ENCODE data around the gene PDE11A.

PDE11A gene

DNA sequence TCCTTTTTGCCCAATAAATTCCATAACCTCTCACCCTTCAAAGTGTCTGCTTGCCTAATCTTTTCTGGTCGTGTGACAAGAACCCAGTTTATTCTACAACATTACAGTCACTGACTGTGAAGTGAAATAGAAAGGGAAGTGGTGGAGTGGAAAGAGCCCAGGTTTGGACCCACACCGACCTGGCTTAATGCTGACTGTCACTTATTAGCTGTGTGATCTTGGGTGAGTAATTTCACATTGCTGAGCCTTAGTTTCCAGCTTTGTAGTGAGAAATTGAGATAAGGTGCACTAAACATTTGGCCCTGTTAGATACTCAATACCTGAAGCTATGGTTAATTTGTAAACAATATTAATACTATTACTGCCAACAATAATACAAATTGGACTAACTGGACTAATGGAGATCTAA lies 388.9 kb downstream of the PDE11A start:
- no peak for DNase-seq

DNA sequence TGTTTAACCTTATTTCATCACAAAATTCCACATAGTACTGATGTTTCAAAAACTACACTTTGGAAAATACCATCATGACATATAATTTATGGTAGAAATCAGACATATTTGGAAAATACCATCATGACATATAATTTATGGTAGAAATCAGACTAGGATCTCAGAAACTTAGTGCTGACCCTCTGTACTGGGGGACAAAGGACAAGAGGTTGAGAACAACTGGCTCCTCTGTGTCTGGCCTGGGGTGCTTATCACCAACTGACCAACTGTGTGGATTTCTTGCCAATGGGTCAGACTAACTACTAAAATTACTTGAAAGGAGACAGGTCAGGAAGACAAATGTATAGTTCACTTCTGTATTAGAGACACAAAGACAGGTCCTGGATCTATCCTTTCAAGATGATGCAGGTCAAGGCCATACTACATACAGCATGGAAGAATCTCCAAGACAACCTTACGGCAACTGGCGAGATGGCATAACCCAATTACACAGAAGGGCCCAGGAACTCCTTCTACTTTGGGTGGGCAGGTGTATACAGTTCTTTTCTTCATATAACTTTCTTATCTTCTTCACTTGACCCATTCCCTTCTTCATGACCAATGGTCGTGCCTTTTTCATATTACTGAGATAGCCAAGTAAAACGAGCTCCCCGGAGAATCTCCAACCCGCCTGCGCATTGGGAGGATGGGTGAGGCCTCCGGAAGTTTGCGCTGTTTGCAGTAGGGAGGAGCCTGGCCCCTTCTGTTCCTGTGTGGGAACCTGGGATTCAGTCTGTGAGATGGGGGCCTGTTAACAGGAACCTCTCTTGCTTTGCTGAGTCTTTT lies 389.5 kb downstream of the PDE11A start:
- no peak for DNase-seq

DNA sequence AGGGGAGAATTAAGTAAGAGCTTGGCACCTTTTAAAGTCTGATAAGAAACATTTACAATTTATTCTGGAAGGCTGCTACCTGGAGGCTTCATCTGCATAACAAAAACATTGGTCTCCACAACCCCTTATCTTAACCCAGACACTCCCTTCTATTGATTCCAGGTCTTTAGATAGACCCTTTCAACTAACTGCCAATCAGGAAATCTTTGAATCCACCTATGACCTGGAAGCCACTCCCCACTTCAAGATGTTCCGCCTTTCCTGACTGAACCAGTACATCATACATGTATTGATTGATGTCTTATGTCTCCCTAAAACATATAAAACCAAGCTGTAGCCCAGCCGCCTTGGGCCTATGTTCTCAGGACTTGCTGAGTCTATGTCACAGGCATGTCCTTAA lies 390.6 kb downstream of the PDE11A start:
- DNase-seq: no peak

DNA sequence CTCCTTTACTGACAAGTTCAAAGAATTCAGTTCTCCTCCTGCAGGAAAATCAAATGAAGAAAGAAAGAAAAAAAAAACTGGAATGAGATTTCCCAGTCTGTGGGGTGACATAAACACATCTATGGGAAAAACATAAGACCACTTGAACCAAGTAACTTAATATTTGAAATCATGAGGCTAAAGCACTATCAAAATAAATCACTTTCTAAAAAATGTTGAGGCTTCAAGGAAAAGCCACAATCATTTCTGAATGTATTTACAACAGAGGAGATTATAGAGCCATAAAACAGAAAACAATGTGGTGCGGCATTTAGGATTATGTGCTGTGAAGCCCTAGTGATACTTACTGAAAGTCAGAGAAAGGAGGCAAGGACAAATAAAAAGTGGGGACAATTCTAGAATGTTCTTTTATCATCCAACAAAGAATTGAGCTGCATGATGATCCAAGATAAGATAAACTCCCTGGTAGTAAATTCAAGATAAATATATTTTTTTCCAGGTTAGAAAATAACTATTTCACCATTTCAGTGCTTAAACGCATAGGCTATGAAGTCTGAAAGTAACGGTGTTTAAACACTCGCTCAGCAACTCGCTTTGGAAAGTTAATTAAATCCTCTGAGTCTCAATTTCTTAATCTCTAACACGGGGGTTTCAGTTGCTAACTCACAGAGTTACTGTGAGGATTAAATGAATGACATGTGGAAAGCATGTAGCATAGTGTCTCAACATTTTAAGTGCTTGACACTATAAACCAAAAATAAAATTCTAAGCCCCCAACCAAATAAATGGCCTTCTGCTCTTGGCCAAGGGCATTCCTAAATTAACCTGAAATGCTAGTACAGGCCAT lies 391.5 kb downstream of the PDE11A start:
- DNase-seq: no peak

DNA sequence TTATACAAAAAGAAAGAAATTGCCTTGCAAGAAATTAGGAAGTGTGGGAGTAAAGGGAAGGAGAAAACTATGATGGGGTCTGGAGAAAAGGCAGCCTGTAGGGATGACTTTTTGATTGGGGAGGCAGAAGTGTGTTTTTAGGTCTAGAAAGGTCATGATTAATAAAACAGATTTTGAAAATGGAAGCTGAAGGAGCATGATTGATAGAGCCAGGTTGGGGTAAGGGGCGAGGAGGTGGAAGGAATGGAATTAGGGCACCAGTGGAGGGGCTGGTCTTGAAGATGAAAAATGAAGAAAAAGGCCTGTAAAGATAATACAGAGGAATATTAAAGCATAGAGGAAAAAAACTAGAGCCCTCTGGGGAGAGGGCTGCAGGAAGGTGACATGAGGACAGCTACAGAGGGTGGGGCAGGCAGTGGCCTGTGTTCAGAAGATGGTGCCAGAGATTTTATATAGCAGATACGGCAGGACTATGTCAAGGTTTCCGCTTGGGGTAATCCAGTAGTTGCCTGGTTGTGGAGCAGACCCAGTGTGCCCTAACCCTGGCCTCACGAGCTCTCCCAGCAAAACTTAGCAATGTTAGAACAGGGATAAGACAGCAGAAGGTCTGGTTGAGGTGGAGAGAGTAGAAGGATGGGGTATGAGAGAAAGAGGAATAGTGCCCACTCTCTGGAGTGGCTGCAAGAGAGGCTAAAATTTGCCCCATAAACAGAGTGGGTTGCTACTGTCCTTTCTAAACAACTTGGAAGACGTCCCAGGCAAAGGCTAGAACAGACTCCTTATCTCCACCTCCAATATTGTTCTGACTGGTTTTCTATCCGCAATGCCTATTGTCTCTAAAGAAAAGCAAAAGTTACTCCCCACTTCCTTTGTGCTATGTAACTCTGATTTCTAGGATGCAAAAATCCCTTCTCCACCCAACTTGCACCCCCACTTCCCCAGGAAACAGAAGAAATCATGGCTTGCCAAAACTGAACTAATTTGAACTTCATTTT lies 392.7 kb downstream of the PDE11A start:
- DNase-seq: no peak

DNA sequence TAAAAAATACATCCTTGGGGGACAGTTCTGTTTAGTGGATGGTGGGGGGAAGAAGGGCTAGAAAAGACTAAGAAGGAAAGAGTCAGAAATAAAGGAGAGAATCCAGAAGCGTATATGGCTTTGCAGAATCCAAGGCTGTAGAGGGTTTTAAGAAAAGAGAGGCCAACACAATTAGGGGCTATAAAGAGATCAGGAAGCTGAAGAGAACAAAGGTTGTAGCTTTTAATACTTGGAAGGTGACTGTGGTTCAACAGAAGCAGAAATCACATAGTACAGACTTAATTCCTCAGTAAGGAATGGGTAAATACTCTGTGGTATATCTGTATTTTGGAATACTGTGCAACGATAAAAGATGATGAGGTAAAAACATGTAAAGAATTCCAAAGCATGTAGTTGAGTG lies 393.6 kb downstream of the PDE11A start:
- DNase-seq: no peak

DNA sequence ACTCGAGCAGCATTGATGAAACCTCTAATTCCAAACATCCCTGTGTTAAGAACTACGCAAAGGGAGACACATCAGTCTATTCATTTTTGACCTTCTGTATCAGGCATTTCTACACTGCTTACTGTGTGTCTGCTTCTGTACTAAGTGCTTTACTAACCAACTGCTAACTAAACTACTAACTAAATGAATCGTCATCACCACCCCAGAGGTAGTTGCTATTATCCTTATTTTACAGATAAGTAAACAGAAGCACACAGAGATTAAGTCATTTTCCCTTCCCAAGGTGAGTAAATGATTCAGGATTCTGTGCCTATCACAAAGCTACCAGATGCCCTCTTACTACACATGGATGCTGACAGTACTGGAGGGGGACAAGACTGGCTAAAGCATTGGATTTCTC lies 395.9 kb downstream of the PDE11A start:
- no peak for DNase-seq

DNA sequence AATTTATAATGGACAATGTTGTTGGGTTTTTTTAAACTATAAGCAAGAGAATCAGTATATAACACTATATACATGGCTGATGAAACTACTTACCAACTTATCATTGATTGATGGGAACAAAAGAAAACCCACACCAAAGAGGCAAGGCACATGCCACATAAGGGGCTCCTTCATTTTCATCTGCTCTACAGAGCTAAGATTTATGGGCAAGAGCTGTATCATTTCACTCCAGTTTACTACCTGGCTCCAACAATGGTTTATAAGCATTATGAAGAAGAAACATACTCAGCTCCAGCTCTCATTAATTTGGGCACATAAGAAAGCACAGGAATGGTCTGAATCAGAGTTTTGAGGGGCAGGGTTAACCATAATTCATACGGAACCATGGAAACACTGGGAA lies 396.8 kb downstream of the PDE11A start:
- DNase-seq: no peak

DNA sequence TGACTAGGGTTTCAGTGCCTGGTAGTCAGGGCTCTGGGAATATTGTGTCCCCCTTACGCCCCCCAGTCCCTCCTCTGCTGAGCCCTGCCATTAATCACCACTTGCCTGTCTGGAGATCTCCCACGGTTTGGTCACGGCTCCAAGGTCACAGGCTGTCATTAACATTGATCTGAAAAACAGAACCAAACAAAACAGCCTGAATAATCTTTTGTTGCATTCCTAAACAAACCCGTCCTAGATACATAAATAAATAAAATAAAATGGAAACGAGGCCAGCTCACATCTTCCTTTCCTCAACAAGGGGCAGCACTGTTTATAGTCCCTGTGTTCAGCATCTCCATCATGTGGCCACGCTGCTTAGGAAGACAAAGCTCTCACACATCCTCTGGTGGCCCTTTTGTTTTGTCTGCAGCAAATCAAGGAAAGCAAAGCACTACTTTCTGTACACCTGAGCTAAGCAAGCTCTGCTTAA lies 397.2 kb downstream of the PDE11A start:
- no peak for DNase-seq

DNA sequence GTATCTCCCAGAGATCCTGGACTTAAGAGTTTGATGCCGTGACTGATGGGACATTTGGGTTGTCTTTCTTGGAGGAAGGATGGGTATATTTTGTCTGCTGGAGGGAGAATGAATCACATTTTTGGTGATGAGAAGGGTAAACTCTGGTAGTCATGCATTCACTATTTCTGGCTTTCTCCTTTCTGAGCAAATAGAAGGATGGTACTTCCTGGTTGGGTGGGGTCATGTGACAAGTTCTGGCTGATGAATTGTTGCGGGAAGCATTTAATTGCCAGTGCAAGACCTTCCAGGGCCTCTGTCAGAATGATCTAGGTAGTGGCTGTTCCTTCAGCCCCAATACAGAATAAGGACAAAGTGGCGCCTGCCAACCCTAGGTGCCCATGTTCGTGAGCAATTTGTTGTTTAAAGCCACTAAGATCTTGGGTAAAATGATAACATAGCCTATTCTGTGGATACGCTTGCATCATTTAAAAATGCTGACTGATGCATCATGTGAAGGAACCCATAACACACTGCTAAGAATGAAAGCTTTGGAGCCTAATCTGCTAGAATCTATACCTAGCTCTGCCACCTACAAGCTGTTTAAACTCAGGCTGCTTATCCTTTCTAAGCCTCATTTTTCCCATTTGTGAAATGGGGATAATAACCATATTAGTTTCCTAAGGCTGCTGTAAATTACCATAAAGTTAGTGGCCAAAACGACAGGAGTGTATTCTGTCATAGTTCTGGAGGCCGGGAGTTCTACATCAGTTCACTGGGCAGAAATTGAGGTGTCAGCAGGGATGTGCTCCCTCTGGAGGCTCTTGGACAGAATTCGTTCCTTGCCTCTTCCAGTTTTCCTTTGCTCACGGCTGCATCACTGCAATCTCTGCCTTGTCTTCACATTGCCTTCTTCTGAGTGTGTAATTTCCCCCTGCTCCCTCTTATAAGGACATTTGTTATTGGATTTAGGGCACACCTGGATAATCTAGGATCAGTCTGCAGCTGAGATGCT lies 398.7 kb downstream of the PDE11A start:
- DNase-seq: no peak

DNA sequence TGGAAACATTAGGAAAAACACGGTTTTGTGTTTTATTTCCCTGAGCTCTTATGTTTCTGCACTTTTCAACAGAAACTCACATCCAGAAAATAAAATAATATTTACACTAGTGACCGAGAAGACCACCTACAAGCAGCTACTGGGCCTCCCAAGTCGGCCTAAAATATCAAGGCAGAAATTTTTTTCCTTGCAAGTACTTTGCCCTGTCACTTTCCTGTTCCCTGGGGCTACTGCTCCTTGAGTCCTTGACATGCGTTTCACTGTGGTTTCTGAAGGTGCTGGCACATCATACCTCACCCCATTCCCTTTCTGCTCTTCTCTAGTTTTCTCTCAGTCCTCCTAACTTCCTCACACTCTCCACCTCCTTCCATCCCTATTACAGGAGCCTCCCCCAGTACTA lies 400.9 kb downstream of the PDE11A start:
- DNase-seq: no peak

DNA sequence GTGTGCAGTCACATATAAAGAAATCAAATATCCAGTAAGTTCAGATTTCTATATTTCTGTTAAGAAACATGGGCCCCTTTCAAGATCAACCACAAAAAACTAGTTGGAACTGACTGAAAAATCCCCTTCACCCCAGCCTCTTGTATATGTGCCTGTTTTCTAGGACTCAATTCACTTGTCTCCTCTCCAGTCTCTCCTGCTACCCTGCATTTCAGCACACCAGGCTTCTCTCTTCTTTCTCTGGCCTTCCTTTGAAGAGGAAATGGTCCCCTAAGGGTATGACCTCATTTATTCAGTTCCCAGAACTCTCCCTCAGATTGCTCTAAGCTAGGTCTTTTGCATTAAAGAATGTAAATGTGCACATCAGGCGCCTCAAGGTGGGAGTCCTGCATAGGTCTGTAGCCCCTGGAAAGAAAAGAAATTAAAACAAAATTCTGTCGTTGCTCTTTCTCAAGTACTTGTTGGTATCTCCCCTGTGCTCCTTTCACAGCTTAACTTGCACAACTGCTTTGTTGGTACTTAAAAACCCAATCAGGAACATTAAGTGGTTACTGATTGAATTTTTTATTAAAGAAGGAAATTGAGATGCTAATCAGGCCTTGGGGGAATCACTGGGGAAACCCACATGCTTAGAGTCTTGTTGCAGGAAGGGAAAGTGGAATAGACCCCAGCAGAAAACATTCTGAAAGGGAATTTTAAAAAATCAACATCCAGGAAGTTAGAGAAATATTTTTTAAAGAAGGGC lies 401.6 kb downstream of the PDE11A start:
- no peak for DNase-seq

DNA sequence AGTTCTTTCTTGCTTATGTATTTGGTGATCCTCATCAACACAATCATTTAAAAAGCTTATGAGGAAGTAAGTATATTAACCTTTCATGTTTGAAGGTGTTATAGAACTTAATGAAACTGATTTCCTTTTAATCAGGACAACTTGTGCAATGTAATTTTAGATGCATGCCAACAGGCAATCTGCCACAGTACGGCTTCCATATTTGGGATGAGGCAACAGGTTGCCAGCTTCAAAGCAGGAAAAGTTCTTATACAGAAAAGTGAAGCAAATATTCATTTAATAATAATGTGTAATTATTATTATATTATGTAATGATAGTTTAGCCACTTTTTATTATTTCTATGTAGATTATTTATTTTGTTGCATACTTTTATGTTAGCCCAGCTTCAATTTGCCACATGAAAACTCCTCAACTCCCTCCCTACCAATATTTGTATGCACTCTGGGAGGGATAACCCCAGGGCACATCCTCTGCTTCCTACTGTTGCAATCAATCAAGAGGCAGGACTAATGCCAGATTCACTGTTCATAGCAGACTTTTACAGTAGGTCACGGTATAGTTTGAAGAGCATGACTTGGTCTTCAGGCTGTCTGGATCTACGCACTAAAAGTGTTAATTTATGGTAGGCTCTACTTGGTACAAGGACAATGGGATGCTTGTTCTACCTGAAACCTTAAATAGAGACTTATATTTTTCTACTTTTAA lies 402.8 kb downstream of the PDE11A start:
- DNase-seq: no peak

DNA sequence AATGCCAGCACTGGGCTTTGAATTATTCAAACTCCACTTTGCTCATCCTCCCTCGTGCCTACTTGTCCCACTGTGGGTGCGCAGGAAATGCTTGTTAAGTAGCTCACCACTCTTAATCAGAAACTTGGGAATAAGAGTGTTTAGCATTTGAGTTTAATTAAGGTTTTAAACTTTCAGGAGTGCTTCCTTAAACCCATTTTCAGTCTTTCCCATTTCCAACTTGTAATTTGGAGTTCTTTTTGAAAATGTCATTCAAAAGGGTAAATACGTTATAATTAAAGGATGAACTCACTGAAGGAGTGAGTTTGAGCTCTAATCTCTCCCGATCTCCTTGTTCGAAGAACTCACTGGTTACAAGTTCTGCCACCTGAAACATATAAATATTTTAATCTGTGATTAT lies 403.4 kb downstream of the PDE11A start:
- no peak for DNase-seq

DNA sequence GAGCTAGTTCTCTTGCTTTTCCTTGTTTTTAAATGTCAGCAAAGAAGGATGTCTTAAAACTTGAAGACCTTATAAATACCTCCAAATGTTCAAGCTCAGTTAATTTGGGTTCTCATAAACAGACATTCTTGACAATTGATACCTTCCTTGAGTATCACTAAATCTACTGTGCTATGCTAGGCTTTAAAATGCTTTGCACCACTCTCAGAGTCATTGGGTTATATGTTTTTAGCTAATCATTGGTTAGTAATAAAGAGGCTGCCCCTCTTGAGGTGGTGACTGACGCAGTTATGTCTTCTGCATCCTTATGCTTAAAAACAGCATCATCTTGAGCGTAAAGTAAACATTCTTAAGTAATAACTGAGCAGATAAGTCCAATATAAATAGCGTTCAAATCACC lies 404.0 kb downstream of the PDE11A start:
- no peak for DNase-seq

DNA sequence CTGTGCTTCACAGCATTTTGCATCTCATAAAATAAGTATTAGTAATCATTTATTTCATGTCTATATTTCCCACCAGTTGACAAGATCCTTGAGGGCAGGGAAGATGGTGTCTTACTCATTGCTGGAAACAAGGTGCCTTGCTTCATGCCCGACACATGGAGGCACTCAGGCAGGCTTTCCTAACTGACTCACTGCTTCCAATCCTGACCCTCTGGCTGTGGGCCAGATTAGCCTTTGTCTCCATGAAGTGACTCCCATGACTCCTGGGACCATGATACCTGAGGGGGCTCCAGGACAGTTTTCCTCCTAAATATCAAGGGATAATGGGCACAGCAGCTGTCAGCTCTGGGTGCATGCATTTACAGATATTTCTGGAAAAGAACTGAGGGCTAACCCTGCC lies 405.0 kb downstream of the PDE11A start:
- DNase-seq: peak; percentile 15

DNA sequence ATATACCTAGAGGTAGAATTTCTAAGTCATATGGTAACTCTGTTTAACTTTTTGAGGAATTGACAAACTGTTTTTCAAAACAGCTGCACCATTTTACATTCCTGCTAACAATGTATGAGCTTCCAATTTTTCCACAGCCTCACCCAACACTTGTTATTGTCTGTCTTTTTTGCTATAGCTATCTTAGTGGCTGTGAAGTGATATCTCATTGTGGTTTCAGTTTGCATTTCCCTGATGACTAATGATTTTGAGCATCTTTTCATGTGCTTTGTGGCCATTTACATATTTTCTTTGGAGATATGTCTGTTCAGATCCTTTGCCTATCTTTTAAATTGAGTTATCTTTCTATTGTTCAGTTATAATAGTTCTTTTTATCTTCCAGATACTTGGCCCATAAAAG lies 406.2 kb downstream of the PDE11A start:
- peak; percentile 64 for DNase-seq

DNA sequence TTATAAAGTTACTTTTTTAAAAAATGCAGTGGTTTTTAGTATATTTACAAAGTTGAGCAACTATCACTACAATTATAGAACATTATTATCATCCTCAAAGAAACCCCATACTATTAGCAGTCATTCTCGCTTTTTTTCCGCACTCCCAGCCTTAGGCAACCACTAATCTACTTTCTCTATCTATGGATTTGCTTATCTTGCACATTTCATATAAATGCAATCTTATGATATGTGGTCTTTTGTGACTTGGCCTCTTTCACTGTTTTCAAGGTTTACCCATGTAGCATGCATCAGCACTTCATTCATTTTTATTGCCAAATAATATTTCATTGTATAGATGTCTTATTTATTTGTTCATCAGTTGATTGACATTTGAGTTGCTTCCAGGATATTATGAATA lies 406.6 kb downstream of the PDE11A start:
- DNase-seq: no peak

DNA sequence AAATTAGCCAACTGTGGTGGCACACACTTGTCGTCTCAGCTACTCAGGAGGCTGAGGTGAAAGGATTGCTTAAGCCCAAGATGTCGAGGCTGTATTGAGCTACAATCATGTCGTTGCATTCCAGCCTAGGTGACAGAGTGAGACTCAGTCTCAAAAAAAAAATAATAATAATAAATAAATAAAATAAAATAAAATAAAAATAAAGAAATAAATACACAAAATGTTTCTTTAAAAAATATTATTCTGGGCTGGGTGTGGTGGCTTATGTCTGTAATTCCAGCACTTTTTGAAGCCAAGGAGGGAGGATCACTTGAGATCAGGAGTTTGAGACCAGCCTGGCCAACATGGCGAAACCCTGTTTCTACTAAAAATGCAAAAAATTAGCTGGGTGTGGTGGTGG lies 407.2 kb downstream of the PDE11A start:
- DNase-seq: no peak

DNA sequence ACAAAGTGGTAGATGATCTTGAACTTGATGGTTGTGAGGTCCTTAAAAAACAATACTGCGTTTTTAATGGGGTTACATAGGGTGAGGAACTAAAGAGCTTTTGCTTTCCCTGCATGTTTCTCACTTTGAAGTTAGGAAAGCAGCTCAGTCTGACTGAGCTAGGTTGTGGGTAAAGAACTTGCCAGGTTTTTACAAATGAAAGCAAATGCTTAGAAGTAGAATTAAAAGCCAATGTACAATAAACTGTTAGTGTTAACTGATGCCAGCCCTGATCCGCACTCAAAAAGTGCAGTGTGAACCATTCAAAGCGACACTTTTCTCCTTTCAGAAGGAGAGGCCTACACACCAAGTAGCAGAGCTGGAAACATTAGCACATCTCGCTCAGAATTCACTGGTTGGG lies 409.7 kb downstream of the PDE11A start:
- DNase-seq: no peak
